Left lung (tissue), 10 donors: ENCODE measurements around the gene MPRIP. TPM values are rescaled to one million over a fixed set of nuclear protein-coding genes. Genes with fewer than 3 reads are reported as not detected.
A peak's percentile ranks its signal among the peaks of the same experiment; 100 is the strongest.

Experiments used
- ATAC-seq: fragments of 200-7000 bp; cut with Tn5 transposase; one replicate; pipeline ENCODE4 v1.9.1; 2020; ENCODE audit warnings: moderate library complexity
- DNase-seq, 4 donors: peaks; one replicate each; pipeline ENCODE4 v3.0.0-alpha.2; 2013 to 2020
- H3K27ac ChIP-seq, 2 donors: fragments of 200-600 bp; sonication (generic) in 1 of 2; one replicate each; pipeline versions ENCODE4 v1.5.0 to v1.8.0; 2020 to 2021
- H3K27me3 ChIP-seq, 2 donors: fragments of 200-600 bp; sonication (generic) in 1 of 2; one replicate each; pipeline versions ENCODE4 v1.5.0 to v1.8.0; 2020 to 2021
- H3K36me3 ChIP-seq, 2 donors: fragments of 200-600 bp; sonication (generic) in 1 of 2; one replicate each; pipeline versions ENCODE4 v1.5.0 to v1.8.0; 2020 to 2021
- H3K4me1 ChIP-seq, 2 donors: fragments of 200-600 bp; one replicate each; pipeline ENCODE4 v1.8.0; 2021
- H3K4me3 ChIP-seq, 2 donors: fragments of 200-600 bp; sonication (generic) in 1 of 2; one replicate each; pipeline versions ENCODE4 v1.5.0 to v1.8.0; 2020 to 2021; ENCODE audit warnings: mild to moderate bottlenecking in 1 of 2
- H3K9me3 ChIP-seq, 2 donors: fragments of 200-600 bp; sonication (generic) in 1 of 2; one replicate each; pipeline versions ENCODE4 v1.5.0 to v1.8.0; 2020 to 2021
- intact Hi-C, 2 donors: fragments of 100-400 bp; cut with DNase I; formaldehyde crosslinking; loops; one replicate each; pipeline versions ENCODE4 v1.11.2 to v1.14.2; 2022
- polyA plus RNA-seq, 6 donors: library from polyadenylated mRNA; unstranded; fragments of 120-200 nt; gene quantifications; one replicate each; pipeline ENCODE4 v1.2.1, GENCODE V29; 2013; ENCODE audit not compliant: insufficient read length in 6 of 6
- total RNA-seq, 2 donors: library from RNA; stranded (reverse); fragmentation: NEBNext Ultra II Directional; extraction: Animal tissue kit (Norgen Biotek cat#: 25700); gene quantifications; one replicate each; pipeline ENCODE4 v1.2.1, GENCODE V29; 2021
- TF ChIP-seq, protein P1 (sequence below), 2 donors: fragments of 200-600 bp; sonication (generic) in 1 of 2; IDR thresholded peaks; one replicate each; pipeline versions ENCODE4 v1.5.0 to v1.8.0; 2021; ENCODE audit warnings: antibody characterized with exemption in 2 of 2
- donor health status: DM: no; HTN: yes; CAD: no.
- donor health status: DM: no; HTN: no; CAD: no.

Gene MPRIP
- total and polyA plus RNA-seq, 8 donors: 221 to 338 (median 257) TPM

DNA sequence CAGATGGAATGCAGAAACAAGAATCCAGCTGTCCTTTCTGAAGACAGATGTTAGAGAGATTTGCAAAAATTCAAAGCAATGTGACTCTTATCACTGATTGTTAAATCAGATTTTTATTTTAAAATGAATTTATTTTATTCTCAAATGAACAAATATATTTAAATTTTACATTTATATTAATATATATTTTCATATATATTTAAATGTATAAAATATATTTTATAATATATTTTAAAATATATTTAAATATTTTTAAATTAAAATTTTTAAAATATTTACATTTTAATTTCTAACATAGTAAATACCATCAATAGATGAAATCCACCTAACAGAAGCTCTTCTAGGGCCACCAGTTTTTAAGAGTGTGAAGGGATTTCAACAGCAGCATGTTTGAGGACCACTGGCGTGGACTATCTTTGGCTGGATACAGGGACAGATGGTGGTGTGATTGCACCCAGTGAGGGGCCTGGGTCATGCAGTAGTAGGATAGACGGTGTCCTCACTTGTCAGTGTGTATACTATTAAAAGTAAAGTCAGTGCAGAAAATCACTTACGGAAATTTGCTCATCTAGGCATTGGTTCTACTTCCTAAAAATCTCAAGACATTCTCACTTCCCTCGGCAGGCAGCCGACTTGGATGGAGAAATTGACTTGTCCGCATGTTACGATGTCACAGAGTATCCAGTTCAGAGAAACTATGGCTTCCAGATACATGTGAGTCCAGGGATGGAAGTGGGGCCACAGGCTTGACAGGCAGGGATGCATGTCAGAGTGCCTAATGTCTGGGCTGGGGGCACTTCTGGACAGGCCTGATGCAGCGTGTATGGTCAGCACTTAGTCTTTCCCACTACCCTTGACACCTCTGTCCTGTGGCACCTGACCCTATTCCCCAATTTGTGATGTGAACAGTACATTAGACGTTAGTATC lies 107.5 kb downstream of the MPRIP start:
- H3K27me3 ChIP-seq: no peaks in the 10 kb centered on the region
- H3K27ac ChIP-seq: peak overlapping the region in 1 of 2 donors; percentile 71
- peak in 1 of 4 donors; percentile 28 for DNase-seq
- intact Hi-C loops: no loop called here
- ATAC-seq: no peak
- no peaks in the 10 kb centered on the region for H3K9me3 ChIP-seq
- TF ChIP-seq, protein P1, sequence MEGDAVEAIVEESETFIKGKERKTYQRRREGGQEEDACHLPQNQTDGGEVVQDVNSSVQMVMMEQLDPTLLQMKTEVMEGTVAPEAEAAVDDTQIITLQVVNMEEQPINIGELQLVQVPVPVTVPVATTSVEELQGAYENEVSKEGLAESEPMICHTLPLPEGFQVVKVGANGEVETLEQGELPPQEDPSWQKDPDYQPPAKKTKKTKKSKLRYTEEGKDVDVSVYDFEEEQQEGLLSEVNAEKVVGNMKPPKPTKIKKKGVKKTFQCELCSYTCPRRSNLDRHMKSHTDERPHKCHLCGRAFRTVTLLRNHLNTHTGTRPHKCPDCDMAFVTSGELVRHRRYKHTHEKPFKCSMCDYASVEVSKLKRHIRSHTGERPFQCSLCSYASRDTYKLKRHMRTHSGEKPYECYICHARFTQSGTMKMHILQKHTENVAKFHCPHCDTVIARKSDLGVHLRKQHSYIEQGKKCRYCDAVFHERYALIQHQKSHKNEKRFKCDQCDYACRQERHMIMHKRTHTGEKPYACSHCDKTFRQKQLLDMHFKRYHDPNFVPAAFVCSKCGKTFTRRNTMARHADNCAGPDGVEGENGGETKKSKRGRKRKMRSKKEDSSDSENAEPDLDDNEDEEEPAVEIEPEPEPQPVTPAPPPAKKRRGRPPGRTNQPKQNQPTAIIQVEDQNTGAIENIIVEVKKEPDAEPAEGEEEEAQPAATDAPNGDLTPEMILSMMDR (IDR thresholded peaks at IDR 0.05): no peak
- peaks cover 10 to 45% of the 10 kb centered on the region in 2 donors for H3K4me1 ChIP-seq
- H3K36me3 ChIP-seq: peaks cover 7 to 95% of the 10 kb centered on the region in 2 donors
- no peak overlapping the region for H3K4me3 ChIP-seq

DNA sequence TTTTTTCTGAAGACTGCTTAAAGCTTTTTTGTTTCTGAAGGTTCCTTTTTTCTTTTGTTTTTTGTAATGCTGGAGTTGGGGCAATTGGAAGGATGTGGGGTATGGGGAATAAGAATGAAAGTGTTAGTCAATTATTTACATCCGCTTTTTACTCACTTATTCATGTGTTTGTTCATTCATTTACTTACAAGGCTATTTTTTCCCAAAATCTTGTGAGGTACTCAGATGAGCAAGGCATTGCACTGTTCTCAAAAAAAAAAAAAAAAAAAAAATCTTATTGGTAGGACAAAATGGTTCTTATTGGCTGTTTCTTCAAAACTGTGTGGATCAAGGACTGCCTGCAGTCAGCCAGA lies 108.2 kb downstream of the MPRIP start:
- intact Hi-C loops: no loop called here
- peak overlapping the region in 1 of 2 donors; percentile 71 for H3K27ac ChIP-seq
- H3K9me3 ChIP-seq: no peaks in the 10 kb centered on the region
- H3K36me3 ChIP-seq: peaks cover 10 to 95% of the 10 kb centered on the region in 2 donors
- TF ChIP-seq, protein P1 (IDR thresholded peaks at IDR 0.05): no peak
- peaks cover 10 to 45% of the 10 kb centered on the region in 2 donors for H3K4me1 ChIP-seq
- no peak for ATAC-seq
- H3K27me3 ChIP-seq: no peaks in the 10 kb centered on the region
- DNase-seq: no peak
- no peak overlapping the region for H3K4me3 ChIP-seq

DNA sequence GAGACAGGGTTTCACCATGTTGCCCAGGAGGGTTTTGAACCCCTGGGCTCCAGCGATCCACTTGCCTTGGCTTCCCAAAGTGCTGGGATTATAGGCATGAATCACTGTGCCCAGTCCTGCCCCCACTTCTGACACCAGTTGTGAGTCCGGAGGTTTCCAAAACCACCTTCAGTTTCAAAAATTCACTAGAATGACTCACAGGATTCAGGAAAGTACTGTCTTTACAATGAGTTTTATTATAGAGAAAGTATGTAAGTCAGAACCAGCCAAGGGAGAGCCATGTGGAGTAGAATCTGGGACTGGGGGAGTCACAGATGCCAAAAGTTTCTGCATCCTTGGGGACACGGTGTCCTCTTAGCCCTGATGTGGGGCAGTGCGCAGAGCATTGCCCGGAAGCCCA lies 108.8 kb downstream of the MPRIP start:
- ATAC-seq (no peak), DNase-seq (no peak)
- H3K9me3 ChIP-seq: no peaks in the 10 kb centered on the region
- no peaks in the 10 kb centered on the region for H3K27me3 ChIP-seq
- no peak overlapping the region for H3K4me3 ChIP-seq
- H3K27ac ChIP-seq: peak overlapping the region in 1 of 2 donors; percentile 71
- TF ChIP-seq, protein P1 (IDR thresholded peaks at IDR 0.05): no peak
- intact Hi-C loops: no loop called here
- H3K36me3 ChIP-seq: peaks cover 10 to 95% of the 10 kb centered on the region in 2 donors
- H3K4me1 ChIP-seq: peaks cover 10 to 45% of the 10 kb centered on the region in 2 donors

DNA sequence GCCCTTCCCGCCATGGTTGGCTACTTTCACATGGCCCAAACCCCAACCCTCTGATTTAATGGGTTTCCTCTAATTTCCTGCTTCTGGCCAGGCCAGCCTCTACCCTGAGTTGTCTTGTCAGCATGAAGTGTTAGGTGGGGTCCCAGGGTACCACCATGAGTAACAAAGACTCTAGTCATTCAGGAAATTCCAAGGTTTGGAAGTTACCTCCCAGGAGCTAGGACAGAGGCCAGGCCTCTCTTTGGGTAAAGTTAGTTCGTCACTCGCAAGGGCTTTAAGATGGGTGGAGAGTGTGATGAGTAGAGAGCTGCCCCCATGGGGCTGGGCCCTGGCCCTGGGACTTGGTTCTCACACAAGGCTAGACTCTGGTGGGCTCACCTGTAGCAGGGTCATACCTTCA lies 109.3 kb downstream of the MPRIP start:
- no peak for DNase-seq
- Histone ChIP-seq H3K27ac (peak overlapping the region in 1 of 2 donors; percentile 71), H3K9me3 (no peaks in the 10 kb centered on the region), H3K36me3 (peaks cover 10 to 95% of the 10 kb centered on the region in 2 donors), H3K4me3 (no peak overlapping the region), H3K4me1 (peaks cover 10 to 45% of the 10 kb centered on the region in 2 donors), H3K27me3 (no peaks in the 10 kb centered on the region)
- TF ChIP-seq, protein P1 (IDR thresholded peaks at IDR 0.05): no peak
- intact Hi-C loops: no loop called here
- ATAC-seq: no peak

DNA sequence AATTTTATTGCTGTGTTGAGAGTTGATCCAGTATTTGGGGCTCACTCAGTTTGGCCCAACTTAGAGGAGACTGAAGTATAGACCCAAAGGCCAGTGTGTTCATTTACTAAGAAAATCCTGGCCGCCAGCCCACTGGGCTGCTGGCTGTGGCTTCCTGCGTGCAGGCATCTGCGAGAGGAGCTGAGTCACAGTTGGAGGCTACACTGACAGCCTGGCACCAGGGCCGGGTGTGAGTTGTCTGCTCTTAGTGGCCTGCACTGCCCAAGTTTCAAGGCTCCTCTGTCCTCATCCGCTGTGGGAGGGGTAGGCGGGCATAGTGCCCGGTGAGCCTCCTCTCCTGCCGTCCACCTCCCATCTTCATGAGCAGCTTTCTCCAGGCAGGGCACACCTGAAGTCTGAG lies 109.7 kb downstream of the MPRIP start:
- peaks cover 10 to 95% of the 10 kb centered on the region in 2 donors for H3K36me3 ChIP-seq
- no peaks in the 10 kb centered on the region for H3K9me3 ChIP-seq
- H3K27me3 ChIP-seq: no peaks in the 10 kb centered on the region
- intact Hi-C loops: no loop called here
- peak overlapping the region; percentile 33 to 71 for H3K27ac ChIP-seq
- H3K4me1 ChIP-seq: peaks cover 10 to 45% of the 10 kb centered on the region in 2 donors
- DNase-seq (peak in 2 of 4 donors; percentile 84 to 85), ATAC-seq (peak; percentile 79)
- TF ChIP-seq, protein P1 (IDR thresholded peaks at IDR 0.05): no peak
- H3K4me3 ChIP-seq: no peak overlapping the region
